Spleen (tissue), 11 donors: ENCODE data around the gene OBSCN. TPM values are rescaled to one million over a fixed set of nuclear protein-coding genes. Genes with fewer than 3 reads are reported as not detected.

Experiments
- DNase-seq: peaks from one replicate; pipeline ENCODE4 v3.0.0-alpha.2; 2020
- H3K27ac ChIP-seq, 8 donors: fragments of 200-600 bp; sonication (generic) in 7 of 8; 1 replicate in 4 of 8; 2 replicates in 4 of 8; pipeline versions ENCODE4 v1.5.0 to v1.8.0; 2016 to 2021; ENCODE audit warnings: inconsistent platforms in 4 of 8, mild to moderate bottlenecking in 4 of 8, moderate library complexity in 1 of 8
- H3K27me3 ChIP-seq, 7 donors: fragments of 200-600 bp; sonication (generic) in 6 of 7; replicated peaks in 1 of 7; 1 replicate in 4 of 7; 2 replicates in 3 of 7; pipeline versions ENCODE4 v1.5.0 to v1.8.0; 2016 to 2021; ENCODE audit warnings: inconsistent platforms in 3 of 7, mild to moderate bottlenecking in 1 of 7
- H3K36me3 ChIP-seq, 6 donors: fragments of 200-600 bp; sonication (generic) in 5 of 6; 1 replicate in 4 of 6; 2 replicates in 2 of 6; pipeline versions ENCODE4 v1.5.0 to v1.8.0; 2016 to 2021; ENCODE audit warnings: inconsistent platforms in 2 of 6
- H3K4me1 ChIP-seq, 6 donors: fragments of 200-600 bp; sonication (generic) in 5 of 6; 1 replicate in 3 of 6; 2 replicates in 3 of 6; pipeline versions ENCODE4 v1.5.0 to v1.8.0; 2016 to 2021; ENCODE audit warnings: inconsistent platforms in 3 of 6
- H3K4me3 ChIP-seq, 8 donors: fragments of 200-600 bp; sonication (generic) in 7 of 8; 1 replicate in 4 of 8; 2 replicates in 4 of 8; pipeline versions ENCODE4 v1.5.0 to v1.8.0; 2016 to 2021; ENCODE audit warnings: inconsistent platforms in 4 of 8, mild to moderate bottlenecking in 4 of 8, moderate library complexity in 2 of 8
- H3K9me3 ChIP-seq, 8 donors: fragments of 200-600 bp; sonication (generic) in 7 of 8; 1 replicate in 4 of 8; 2 replicates in 4 of 8; pipeline versions ENCODE4 v1.5.0 to v1.8.0; 2016 to 2021; ENCODE audit warnings: inconsistent platforms in 4 of 8
- CTCF ChIP-seq, 11 experiments: fragments of 200-600 bp in 7 of 11; fragments of 450-650 bp in 4 of 11; sonication (generic) in 4 of 11; IDR thresholded peaks in 8 of 11; conservative IDR thresholded peaks in 3 of 11; 1 replicate in 7 of 11; 2 replicates in 4 of 11; pipeline versions ENCODE4 v1.4.0 to v1.8.0; 2016 to 2021; ENCODE audit warnings: antibody characterized with exemption in 11 of 11, inconsistent platforms in 4 of 11, mild to moderate bottlenecking in 1 of 11
- POLR2A ChIP-seq, 3 donors: fragments of 450-650 bp; IDR thresholded peaks; one replicate each; pipeline ENCODE4 v1.5.1; 2017; ENCODE audit warnings: antibody characterized with exemption in 3 of 3, mild to moderate bottlenecking in 1 of 3
- POLR2AphosphoS5 ChIP-seq, 3 donors: sonication (generic); formaldehyde crosslinking; IDR thresholded peaks; one replicate each; pipeline ENCODE4 v1.5.1; 2017; ENCODE audit warnings: antibody characterized with exemption in 3 of 3
- WGBS, 5 donors: extraction: QIAGEN DNeasy Blood & Tissue Kit in 3 of 5; methylation state at CpG; one replicate each; pipeline versions ENCODE4 v1.1.5 to v1.1.7; 2013 to 2018; 5-methylcytosine and 5-hydroxymethylcytosine counted together
- intact Hi-C: fragments of 100-400 bp; cut with DNase I; formaldehyde crosslinking; loops from one replicate; pipeline ENCODE4 v1.15.0; 2023; ENCODE audit warnings: low total_unique reads
- polyA plus RNA-seq, 3 donors: library from polyadenylated mRNA; stranded (reverse); fragments of 200-250 nt; gene quantifications; one replicate each; pipeline ENCODE4 v1.2.1, GENCODE V29; 2013
- total RNA-seq, 7 donors: library from RNA; depleted of rRNA in 3 of 7; stranded (reverse); fragments of >200 nt in 3 of 7; fragmentation: NEBNext Ultra II Directional in 4 of 7; extraction: Animal tissue kit (Norgen Biotek cat#: 25700) in 4 of 7; gene quantifications; one replicate each; pipeline versions ENCODE4 v1.1.0 to v1.2.1, GENCODE V29; 2016 to 2021
- donor health status: healthy with polysubstance abuse.
- donor health status: DM: no; HTN: no; CAD: no; lungs with moderate emphysema.
- donor health status: DM: no; HTN: no; CAD: no.
- donor health status: Bipolar disorder and iron deficiency.
- donor health status: healthy.
- donor health status: DM: no; HTN: no; CAD: no.
- donor health status: DM: yes; HTN: yes; CAD: no.

OBSCN gene
- total and polyA plus RNA-seq, 10 donors = 12.6 to 71.7 (median 41.9) TPM

GRCh38 chr1:228302086-228302485, 94.2 kb downstream of the OBSCN start:
- Histone ChIP-seq H3K4me1 (no peaks in the 10 kb centered on the region), H3K36me3 (peaks cover 0 to 17% (median 3%) of the 10 kb centered on the region in 6 donors), H3K27me3 (no peaks in the 10 kb centered on the region), H3K4me3 (no peak overlapping the region), H3K27ac (no peak overlapping the region), H3K9me3 (peaks cover 6 to 59% (median 45%) of the 10 kb centered on the region in 8 donors)
- no peak for DNase-seq
- 85 to 96% (median 93%) methylated on average over 4 of the region's 4 CpGs for WGBS, 5 donors
- TF ChIP-seq POLR2AphosphoS5 (IDR thresholded peaks at IDR 0.05) (no peak), CTCF (IDR thresholded peaks at IDR 0.05 in 8 of 11, conservative IDR thresholded peaks at IDR 0.05 in 3 of 11) (no peak), POLR2A (IDR thresholded peaks at IDR 0.05) (no peak)
- intact Hi-C loops = no loop called here

GRCh38 chr1:228303596-228303995, 95.8 kb downstream of the OBSCN start:
- WGBS, 5 donors = 78 to 94% (median 86%) methylated on average over 9 of the region's 9 CpGs
- Histone ChIP-seq H3K27ac (no peak overlapping the region), H3K36me3 (peaks cover 0 to 17% (median 3%) of the 10 kb centered on the region in 6 donors), H3K27me3 (no peaks in the 10 kb centered on the region), H3K4me3 (no peak overlapping the region), H3K4me1 (no peaks in the 10 kb centered on the region), H3K9me3 (peaks cover 6 to 50% (median 36%) of the 10 kb centered on the region in 8 donors)
- intact Hi-C loops = no loop called here
- peak; percentile 70 for DNase-seq
- TF ChIP-seq CTCF (IDR thresholded peaks at IDR 0.05 in 8 of 11, conservative IDR thresholded peaks at IDR 0.05 in 3 of 11) = no peak
- TF ChIP-seq POLR2AphosphoS5 (IDR thresholded peaks at IDR 0.05) = no peak
- TF ChIP-seq POLR2A (IDR thresholded peaks at IDR 0.05) = no peak

- Histone ChIP-seq H3K4me1 (no peaks in the 10 kb centered on the region), H3K36me3 (peaks cover 0 to 17% (median 3%) of the 10 kb centered on the region in 6 donors), H3K27ac (no peak overlapping the region), H3K27me3 (no peaks in the 10 kb centered on the region), H3K4me3 (no peak overlapping the region), H3K9me3 (peaks cover 6 to 50% (median 36%) of the 10 kb centered on the region in 8 donors)
- DNase-seq = no peak
- intact Hi-C loops = no loop called here
- TF ChIP-seq POLR2AphosphoS5 (IDR thresholded peaks at IDR 0.05) (no peak), POLR2A (IDR thresholded peaks at IDR 0.05) (no peak), CTCF (IDR thresholded peaks at IDR 0.05 in 8 of 11, conservative IDR thresholded peaks at IDR 0.05 in 3 of 11) (no peak)
- 72 to 92% (median 83%) methylated on average over 8 of the region's 8 CpGs for WGBS, 5 donors
These were observed 96.4 kb downstream of the OBSCN start for GRCh38 chr1:228304225-228304624.

GRCh38 chr1:228304766-228305395, 97.0 kb downstream of the OBSCN start:
- no peak overlapping the region for H3K27ac ChIP-seq
- peaks cover 6 to 45% (median 36%) of the 10 kb centered on the region in 8 donors for H3K9me3 ChIP-seq
- H3K4me1 ChIP-seq = no peaks in the 10 kb centered on the region
- H3K36me3 ChIP-seq = peaks cover 0 to 14% (median 3%) of the 10 kb centered on the region in 6 donors
- no peak for DNase-seq
- no peaks in the 10 kb centered on the region for H3K27me3 ChIP-seq
- TF ChIP-seq POLR2A (IDR thresholded peaks at IDR 0.05) (no peak), POLR2AphosphoS5 (IDR thresholded peaks at IDR 0.05) (no peak), CTCF (IDR thresholded peaks at IDR 0.05 in 8 of 11, conservative IDR thresholded peaks at IDR 0.05 in 3 of 11) (no peak)
- 84 to 100% (median 88%) methylated on average over 3 to 6 of the region's 6 CpGs for WGBS, 5 donors
- intact Hi-C loops = no loop called here
- H3K4me3 ChIP-seq = no peak overlapping the region
